Measurements from ENCODE around the gene ADARB1. TPM values are rescaled to one million over a fixed set of nuclear protein-coding genes. Genes with fewer than 3 reads are reported as not detected.

The ADARB1 gene
- polyA plus RNA-seq, 1 donor (not counting 4 experiments of a cell fraction or from before 2014, with no cell fraction given) = 13.0 TPM

GRCh38 chr21:45224189-45224938 is 150.0 kb downstream of the ADARB1 start:
- no peak overlapping the region for H3K27ac ChIP-seq (ENCODE audit: control insufficient read depth, insufficient read depth, low read length)
- H3K79me2 ChIP-seq (ENCODE audit: control insufficient read depth, insufficient read depth, low read length) = no peaks in the 10 kb centered on the region
- peaks cover 2% of the 10 kb centered on the region for H3K9me1 ChIP-seq (ENCODE audit: control insufficient read depth, extremely low read depth, insufficient read depth, low read length)
- H2AFZ ChIP-seq (ENCODE audit: control insufficient read depth, low read length) = no peak overlapping the region
- dilution Hi-C loops (cut with MboI; ENCODE audit: extremely low pct_ligation_motif_present, low sequenced_read_pairs) = no loop called here
- H3K9me3 ChIP-seq (ENCODE audit: control insufficient read depth, low read depth, low read length) = no peaks in the 10 kb centered on the region
- DNase-seq (ENCODE audit: low read depth, low spot score) (no peak), FAIRE-seq (no peak)
- peaks cover 6% of the 10 kb centered on the region for H4K20me1 ChIP-seq (ENCODE audit: control insufficient read depth, extremely low read depth, insufficient read depth, low read length)
- peaks cover 4% of the 10 kb centered on the region for H3K27me3 ChIP-seq (ENCODE audit: control insufficient read depth, extremely low read depth, insufficient read depth, low read length)
- no peak overlapping the region for H3K4me2 ChIP-seq (ENCODE audit: control insufficient read depth, extremely low read depth, insufficient read depth, low read depth, low read length)
- peaks cover 3 to 12% of the 10 kb centered on the region in 2 experiments for H3K36me3 ChIP-seq (ENCODE audit: control insufficient read depth in 2 of 2, extremely low read depth in 1 of 2, insufficient read depth in 2 of 2, low read length in 2 of 2)
- peaks cover 32% of the 10 kb centered on the region for H3K4me1 ChIP-seq (ENCODE audit: control insufficient read depth, extremely low read depth, insufficient read depth, low read length)
- no peak for TF ChIP-seq CTCF (optimal IDR thresholded peaks at IDR 0.05 in 1 of 3, IDR thresholded peaks at IDR 0.05 in 1 of 3, conservative IDR thresholded peaks at IDR 0.05 in 1 of 3; ENCODE audit: extremely low read depth in 1 of 3, insufficient read depth in 2 of 3, low read length in 3 of 3)
- H3K4me3 ChIP-seq (ENCODE audit: control insufficient read depth in 2 of 3, extremely low read depth in 1 of 3, insufficient read depth in 2 of 3, low read depth in 1 of 3, low read length in 3 of 3) = no peak overlapping the region
- no peak overlapping the region for H3K9ac ChIP-seq (ENCODE audit: control insufficient read depth, extremely low read depth, insufficient read depth, low read length)

GRCh38 chr21:45225041-45225740 is 150.8 kb downstream of the ADARB1 start:
- TF ChIP-seq CTCF (optimal IDR thresholded peaks at IDR 0.05 in 1 of 3, IDR thresholded peaks at IDR 0.05 in 1 of 3, conservative IDR thresholded peaks at IDR 0.05 in 1 of 3; ENCODE audit: extremely low read depth in 1 of 3, insufficient read depth in 2 of 3, low read length in 3 of 3) (no peak), EZH2 (IDR thresholded peaks at IDR 0.05; ENCODE audit: low read length) (no peak)
- Histone ChIP-seq H3K9me1 (ENCODE audit: control insufficient read depth, extremely low read depth, insufficient read depth, low read length) (peaks cover 2% of the 10 kb centered on the region), H3K79me2 (ENCODE audit: control insufficient read depth, insufficient read depth, low read length) (no peaks in the 10 kb centered on the region), H3K9me3 (ENCODE audit: control insufficient read depth, low read depth, low read length) (no peaks in the 10 kb centered on the region), H3K4me3 (ENCODE audit: control insufficient read depth in 2 of 3, extremely low read depth in 1 of 3, insufficient read depth in 2 of 3, low read depth in 1 of 3, low read length in 3 of 3) (no peak overlapping the region), H2AFZ (ENCODE audit: control insufficient read depth, low read length) (no peak overlapping the region), H3K9ac (ENCODE audit: control insufficient read depth, extremely low read depth, insufficient read depth, low read length) (no peak overlapping the region), H3K4me2 (ENCODE audit: control insufficient read depth, extremely low read depth, insufficient read depth, low read depth, low read length) (no peak overlapping the region), H3K27me3 (ENCODE audit: control insufficient read depth, extremely low read depth, insufficient read depth, low read length) (peaks cover 4% of the 10 kb centered on the region), H3K36me3 (ENCODE audit: control insufficient read depth in 2 of 2, extremely low read depth in 1 of 2, insufficient read depth in 2 of 2, low read length in 2 of 2) (peaks cover 3 to 11% of the 10 kb centered on the region in 2 experiments), H3K27ac (ENCODE audit: control insufficient read depth, insufficient read depth, low read length) (no peak overlapping the region), H4K20me1 (ENCODE audit: control insufficient read depth, extremely low read depth, insufficient read depth, low read length) (peaks cover 6% of the 10 kb centered on the region), H3K4me1 (ENCODE audit: control insufficient read depth, extremely low read depth, insufficient read depth, low read length) (peaks cover 28% of the 10 kb centered on the region)
- DNase-seq (ENCODE audit: low read depth, low spot score) (no peak), FAIRE-seq (no peak)
- dilution Hi-C loops (cut with MboI; ENCODE audit: extremely low pct_ligation_motif_present, low sequenced_read_pairs) = no loop called here
